HG03521 (cell line): ENCODE data around the gene TLE4.

ENCODE experiments used
- ATAC-seq: cut with Tn5 transposase; IDR thresholded peaks from one replicate; pipeline ENCODE4 v1.9.1; 2021; ENCODE audit warnings: mild to moderate bottlenecking, moderate library complexity; ENCODE audit not compliant: unreplicated experiment

TLE4 gene

GRCh38 chr9:79570448-79571308 lies 1.1 kb upstream of the TLE4 start:
- no peak for ATAC-seq

DNA sequence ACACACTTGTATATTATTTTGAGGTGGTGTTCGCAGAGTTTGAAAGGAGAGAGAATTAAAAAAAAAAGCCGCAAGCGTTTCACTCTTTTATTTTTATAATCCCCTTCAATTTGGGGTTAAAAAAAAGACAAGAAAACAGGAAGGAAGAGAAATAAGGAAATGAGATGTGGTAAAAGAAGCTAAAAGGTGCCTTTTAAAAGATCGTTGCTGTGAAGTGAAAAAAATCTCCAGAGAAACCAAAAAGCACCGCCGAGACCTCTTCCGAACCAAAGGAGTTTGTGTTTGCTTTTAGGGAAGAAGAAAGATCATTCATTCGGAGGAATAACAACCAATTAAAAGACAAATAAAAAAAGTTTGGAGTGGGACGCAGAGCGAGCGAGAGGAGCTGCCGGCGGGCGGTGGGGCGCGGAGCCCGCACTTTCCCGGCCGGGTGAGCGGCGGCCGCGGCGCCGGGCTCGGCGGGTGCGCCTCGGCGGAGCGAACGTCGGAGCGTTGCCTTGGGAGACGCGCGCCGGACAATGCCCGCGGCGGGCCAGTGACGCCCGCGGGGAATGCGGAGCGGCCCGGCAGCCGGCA lies 355 bp downstream of the TLE4 start:
- ATAC-seq, result no peak

DNA sequence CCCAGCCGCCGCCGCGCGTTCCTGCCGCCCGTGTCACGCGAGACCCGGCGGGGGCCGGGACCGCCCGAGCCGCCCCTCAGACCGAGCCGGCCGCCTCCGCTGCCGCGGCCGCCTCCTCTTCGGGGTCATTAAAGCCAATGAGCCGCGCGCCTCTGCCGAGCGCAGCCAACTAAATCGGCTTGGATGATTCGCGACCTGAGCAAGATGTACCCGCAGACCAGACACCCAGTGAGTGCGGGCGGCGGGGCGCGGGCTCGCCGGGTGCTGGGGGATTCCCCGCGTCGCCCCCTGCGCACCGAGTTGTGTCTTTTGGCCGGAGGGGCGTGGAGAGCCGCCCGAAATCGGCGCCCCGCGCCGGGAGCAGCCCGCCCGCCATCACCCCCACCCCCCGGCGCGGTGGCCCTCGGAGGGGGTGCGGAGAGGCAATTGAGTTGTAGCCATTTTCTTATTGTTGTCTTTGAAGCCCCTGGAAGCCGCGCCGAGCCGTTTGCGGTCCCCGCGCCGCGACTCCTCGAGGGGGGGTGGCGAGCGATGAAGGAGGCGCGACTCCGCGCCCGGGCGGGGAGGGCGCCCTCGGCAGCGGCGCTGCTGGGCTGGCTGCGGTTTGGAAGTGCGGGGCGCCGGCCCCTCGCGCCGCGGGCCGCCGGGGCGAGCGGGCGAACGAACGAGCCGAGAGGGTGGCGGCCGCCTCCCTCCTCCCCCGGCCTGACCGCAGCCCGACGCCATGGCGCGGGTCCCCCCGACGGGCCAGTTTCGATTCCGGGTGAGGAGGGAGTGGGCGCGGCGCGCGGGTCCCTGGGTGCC lies 1.0 kb downstream of the TLE4 start:
- ATAC-seq, result no peak

GRCh38 chr9:79573412-79573923 lies 1.7 kb downstream of the TLE4 start:
- ATAC-seq, result no peak

DNA sequence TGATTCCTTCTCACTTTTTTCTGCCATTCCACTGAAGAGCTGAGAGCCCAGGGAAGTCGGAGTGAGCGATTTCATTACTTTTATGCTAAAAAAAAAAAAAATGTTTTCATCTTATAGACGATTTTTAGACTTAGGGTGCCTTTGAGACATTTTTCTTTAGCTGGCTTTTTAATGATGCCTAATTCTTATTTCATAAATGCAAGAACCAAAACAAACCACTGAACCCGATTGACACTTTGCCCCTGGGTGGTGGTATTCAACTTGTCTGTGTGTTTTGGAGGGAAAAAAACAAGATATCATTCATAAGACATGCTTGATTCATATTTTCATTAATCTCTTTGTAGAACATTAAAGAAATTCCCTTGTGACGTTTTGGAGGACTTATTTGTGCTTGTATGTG lies 2.4 kb downstream of the TLE4 start:
- ATAC-seq, result no peak

DNA sequence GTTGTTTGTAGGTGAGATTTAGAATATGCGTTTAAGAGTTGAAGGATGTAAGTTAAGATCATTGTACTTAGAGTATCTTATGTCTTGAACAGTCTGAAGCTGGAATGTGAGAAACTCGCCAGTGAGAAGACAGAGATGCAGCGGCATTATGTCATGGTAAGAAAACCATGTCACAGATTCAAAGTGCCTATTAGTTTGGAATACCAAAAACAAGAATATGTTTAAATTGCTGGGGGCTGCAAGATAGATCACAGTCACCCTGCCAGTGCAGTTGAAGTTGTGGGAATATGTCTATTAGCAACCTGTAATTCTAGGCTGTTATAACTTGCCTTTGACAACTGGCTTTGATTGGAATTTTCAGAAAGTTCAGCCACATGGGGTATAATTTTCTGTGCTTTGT lies 3.0 kb downstream of the TLE4 start:
- no peak for ATAC-seq

DNA sequence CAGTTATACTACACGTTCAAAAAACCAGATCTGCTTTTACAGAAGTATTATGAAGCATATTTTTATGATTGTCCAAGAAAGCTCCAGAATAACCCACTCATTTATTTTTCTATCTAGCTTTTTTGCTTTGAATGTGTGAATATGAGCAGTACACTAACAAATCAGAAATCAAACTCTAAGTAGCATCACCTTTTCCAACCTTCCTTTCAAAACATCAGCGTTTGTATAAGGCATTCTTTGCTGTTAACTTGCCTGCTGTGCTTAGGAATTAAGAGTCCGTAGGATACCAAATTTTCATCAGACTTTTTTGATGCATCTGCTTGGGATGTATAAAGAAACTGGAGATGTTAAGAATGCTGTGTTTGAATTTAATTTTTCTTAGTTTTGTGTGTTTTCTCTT lies 3.8 kb downstream of the TLE4 start:
- no peak for ATAC-seq

DNA sequence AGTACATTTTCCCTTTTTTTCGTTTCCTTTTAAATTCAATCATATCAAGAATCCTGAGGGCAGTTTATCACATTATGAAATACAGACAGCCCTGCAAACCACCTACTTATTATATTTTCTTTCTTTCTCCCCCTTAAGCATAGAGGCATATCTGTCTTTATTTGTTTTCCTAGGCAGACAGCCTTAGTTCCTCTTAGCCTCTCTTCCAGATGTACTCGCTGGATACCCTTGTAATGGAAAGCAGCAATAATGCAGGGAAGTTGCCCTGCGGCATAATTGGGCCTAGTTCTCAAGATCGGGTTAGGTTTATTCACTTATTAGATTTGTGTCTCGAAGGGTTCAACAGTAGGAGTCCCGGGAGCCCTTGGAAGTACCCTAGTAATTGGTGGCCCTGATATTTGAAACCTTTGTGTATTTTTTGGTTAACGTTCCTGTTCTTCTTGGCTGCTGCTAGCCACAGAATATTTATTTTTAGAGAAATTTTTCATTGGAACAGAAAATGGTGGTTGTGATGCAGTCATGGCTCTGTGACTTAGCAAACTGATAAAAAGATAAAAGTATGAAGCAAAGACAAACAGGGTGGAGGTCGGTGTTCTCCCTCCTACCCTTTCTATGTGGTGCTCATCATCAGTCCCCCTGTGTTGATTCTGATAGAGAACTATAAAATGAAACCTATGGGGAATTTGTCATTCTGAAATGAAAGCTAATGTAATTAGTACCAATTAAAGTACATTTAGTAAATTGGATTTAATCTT lies 6.4 kb downstream of the TLE4 start:
- ATAC-seq, result no peak

DNA sequence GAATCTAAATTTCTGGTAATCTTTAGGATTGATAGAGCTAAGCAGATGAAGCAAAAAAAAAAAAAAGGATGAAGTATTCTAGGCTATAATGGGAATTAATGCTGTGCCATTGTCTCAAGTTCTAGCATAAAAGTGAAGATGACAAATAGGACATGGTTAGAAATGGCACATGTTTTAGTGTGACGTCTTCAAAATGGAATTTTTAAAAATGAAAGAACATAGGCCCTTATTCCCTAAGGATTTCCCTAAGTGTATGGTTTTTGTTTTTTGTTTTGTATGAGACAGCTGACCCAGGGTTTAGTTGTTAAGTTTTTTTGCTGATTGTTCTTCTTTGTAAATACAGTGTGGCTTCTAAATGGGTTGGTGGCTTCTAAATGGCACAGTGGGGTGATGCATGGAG lies 7.1 kb downstream of the TLE4 start:
- no peak for ATAC-seq

- ATAC-seq, result no peak
Measured at GRCh38 chr9:79579624-79580023, 7.9 kb downstream of the TLE4 start.

- ATAC-seq, result no peak
Measured at GRCh38 chr9:79580055-79580454, 8.3 kb downstream of the TLE4 start.

GRCh38 chr9:79581388-79581787 lies 9.6 kb downstream of the TLE4 start:
- no peak for ATAC-seq

- ATAC-seq, result no peak
Measured at GRCh38 chr9:79581794-79582193, 10.0 kb downstream of the TLE4 start.

DNA sequence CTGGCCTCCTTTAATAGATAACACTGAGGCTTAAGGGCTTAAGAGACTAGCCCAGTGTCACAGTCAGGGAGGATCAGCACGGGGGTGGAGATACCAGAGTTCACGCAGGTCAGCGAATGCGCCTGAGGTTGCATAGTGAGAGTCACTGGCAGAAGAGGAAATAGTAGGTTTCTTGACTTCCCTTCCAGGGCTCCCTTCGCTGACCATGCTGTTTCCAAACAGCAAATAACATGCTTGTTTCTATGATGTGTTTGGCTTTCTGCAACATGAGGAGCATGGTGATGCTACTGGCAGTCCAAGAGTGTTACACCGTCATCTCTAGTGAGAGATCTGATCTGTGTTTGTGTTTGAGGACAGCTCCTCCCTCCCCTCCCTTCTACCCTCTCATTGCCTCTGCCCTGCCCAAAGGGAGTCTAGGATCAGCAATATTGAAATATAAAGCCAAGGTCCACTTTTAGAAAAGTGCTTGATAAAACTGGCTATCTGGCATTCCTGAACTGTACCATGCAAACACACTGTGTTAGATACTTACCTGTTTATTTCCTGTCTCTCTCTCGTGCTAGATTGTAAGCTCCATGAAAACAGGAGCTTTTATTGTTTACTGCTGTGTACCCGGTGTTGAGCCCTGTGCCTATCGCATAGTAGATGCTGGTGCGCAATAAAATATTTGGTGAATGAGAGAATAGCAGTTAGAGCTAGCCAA lies 12.3 kb downstream of the TLE4 start:
- ATAC-seq, result peak; percentile 75

GRCh38 chr9:79584655-79584982 lies 12.9 kb downstream of the TLE4 start:
- no peak for ATAC-seq

GRCh38 chr9:79588488-79589223 lies 16.9 kb downstream of the TLE4 start:
- ATAC-seq, result no peak

DNA sequence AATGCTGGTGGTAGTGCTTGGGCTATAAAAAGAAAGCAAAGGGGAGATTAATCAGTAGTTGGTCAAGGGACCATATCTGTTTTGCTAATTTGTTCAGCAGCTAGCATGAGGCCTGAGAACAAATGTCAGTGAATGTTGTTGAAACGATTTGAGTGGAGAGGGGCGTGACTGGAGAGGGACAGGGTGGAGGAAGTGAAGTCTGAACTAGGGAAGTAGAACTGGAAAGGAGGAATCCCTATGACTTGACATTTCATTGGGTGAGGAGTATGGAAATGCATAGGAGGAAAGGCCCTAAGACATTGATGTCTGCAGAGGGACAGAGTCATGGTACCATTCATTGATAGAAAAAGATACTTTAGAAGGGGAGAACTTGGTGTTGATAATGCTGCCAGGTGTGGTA lies 19.7 kb downstream of the TLE4 start:
- ATAC-seq, result no peak

GRCh38 chr9:79592726-79593493 lies 21.1 kb downstream of the TLE4 start:
- no peak for ATAC-seq
